ENCODE measurements around the gene ERC2.

The ERC2 gene

GRCh38 chr3:56111606-56112304 lies 356.5 kb downstream of the ERC2 start:
- H3K79me2 ChIP-seq (ENCODE audit: insufficient read depth, low read length), result no peaks in the 10 kb centered on the region
- no peak overlapping the region for H2AFZ ChIP-seq (ENCODE audit: low read length)
- no peaks in the 10 kb centered on the region for H3K9me3 ChIP-seq (ENCODE audit: insufficient read depth, low read depth, low read length)
- no peak overlapping the region for H3K9ac ChIP-seq (ENCODE audit: low read depth, low read length, poor library complexity, severe bottlenecking)
- no peaks in the 10 kb centered on the region for H3F3A ChIP-seq (ENCODE audit: low read depth)
- H3K9me2 ChIP-seq (replicated peaks; ENCODE audit: low read depth, low read length), result no peaks in the 10 kb centered on the region
- H3K4me3 ChIP-seq (ENCODE audit: low read length, poor library complexity, severe bottlenecking), result no peak overlapping the region
- H3K36me3 ChIP-seq (ENCODE audit: insufficient read depth, low read length), result no peaks in the 10 kb centered on the region
- no peaks in the 10 kb centered on the region for H4K20me1 ChIP-seq (ENCODE audit: insufficient read depth, low read length, poor library complexity, severe bottlenecking)
- no peak for TF ChIP-seq EZH2phosphoT487 (IDR thresholded peaks at IDR 0.05; ENCODE audit: borderline replicate concordance)
- TF ChIP-seq CTCF (conservative IDR thresholded peaks at IDR 0.05; ENCODE audit: low read length), result no peak
- no peak overlapping the region for H3K4me2 ChIP-seq (ENCODE audit: low read depth, low read length, poor library complexity, severe bottlenecking)
- H3K4me1 ChIP-seq (ENCODE audit: insufficient read depth, low read length, poor library complexity, severe bottlenecking), result no peaks in the 10 kb centered on the region
- no peaks in the 10 kb centered on the region for H3K27me3 ChIP-seq (ENCODE audit: insufficient read depth, low read length, poor library complexity, severe bottlenecking)

GRCh38 chr3:56110886-56111285 lies 357.4 kb downstream of the ERC2 start:
- TF ChIP-seq EZH2phosphoT487 (IDR thresholded peaks at IDR 0.05; ENCODE audit: borderline replicate concordance) (no peak), CTCF (conservative IDR thresholded peaks at IDR 0.05; ENCODE audit: low read length) (no peak)
- Histone ChIP-seq H3K9me3 (ENCODE audit: insufficient read depth, low read depth, low read length) (no peaks in the 10 kb centered on the region), H3K9ac (ENCODE audit: low read depth, low read length, poor library complexity, severe bottlenecking) (no peak overlapping the region), H3F3A (ENCODE audit: low read depth) (no peaks in the 10 kb centered on the region), H3K36me3 (ENCODE audit: insufficient read depth, low read length) (no peaks in the 10 kb centered on the region), H3K79me2 (ENCODE audit: insufficient read depth, low read length) (no peaks in the 10 kb centered on the region), H3K4me2 (ENCODE audit: low read depth, low read length, poor library complexity, severe bottlenecking) (no peak overlapping the region), H2AFZ (ENCODE audit: low read length) (no peak overlapping the region), H4K20me1 (ENCODE audit: insufficient read depth, low read length, poor library complexity, severe bottlenecking) (no peaks in the 10 kb centered on the region), H3K9me2 (replicated peaks; ENCODE audit: low read depth, low read length) (no peaks in the 10 kb centered on the region), H3K27me3 (ENCODE audit: insufficient read depth, low read length, poor library complexity, severe bottlenecking) (no peaks in the 10 kb centered on the region), H3K4me3 (ENCODE audit: low read length, poor library complexity, severe bottlenecking) (no peak overlapping the region), H3K4me1 (ENCODE audit: insufficient read depth, low read length, poor library complexity, severe bottlenecking) (no peaks in the 10 kb centered on the region)

GRCh38 chr3:56107157-56107556 lies 361.1 kb downstream of the ERC2 start:
- TF ChIP-seq EZH2phosphoT487 (IDR thresholded peaks at IDR 0.05; ENCODE audit: borderline replicate concordance), result no peak
- TF ChIP-seq CTCF (conservative IDR thresholded peaks at IDR 0.05; ENCODE audit: low read length), result no peak
- Histone ChIP-seq H2AFZ (ENCODE audit: low read length) (no peak overlapping the region), H3K9ac (ENCODE audit: low read depth, low read length, poor library complexity, severe bottlenecking) (no peak overlapping the region), H3K27me3 (ENCODE audit: insufficient read depth, low read length, poor library complexity, severe bottlenecking) (no peaks in the 10 kb centered on the region), H4K20me1 (ENCODE audit: insufficient read depth, low read length, poor library complexity, severe bottlenecking) (no peaks in the 10 kb centered on the region), H3K4me1 (ENCODE audit: insufficient read depth, low read length, poor library complexity, severe bottlenecking) (no peaks in the 10 kb centered on the region), H3F3A (ENCODE audit: low read depth) (no peaks in the 10 kb centered on the region), H3K4me2 (ENCODE audit: low read depth, low read length, poor library complexity, severe bottlenecking) (no peak overlapping the region), H3K36me3 (ENCODE audit: insufficient read depth, low read length) (no peaks in the 10 kb centered on the region), H3K9me2 (replicated peaks; ENCODE audit: low read depth, low read length) (no peaks in the 10 kb centered on the region), H3K4me3 (ENCODE audit: low read length, poor library complexity, severe bottlenecking) (no peak overlapping the region), H3K79me2 (ENCODE audit: insufficient read depth, low read length) (no peaks in the 10 kb centered on the region), H3K9me3 (ENCODE audit: insufficient read depth, low read depth, low read length) (no peaks in the 10 kb centered on the region)
